Measurements from ENCODE around the gene BAD. TPM values are rescaled to one million over a fixed set of nuclear protein-coding genes. Genes with fewer than 3 reads are reported as not detected.
A peak's percentile ranks its signal among the peaks of the same experiment; 100 is the strongest.
"Not testable (repeated sequence)": the region's sequence is repeated elsewhere in the genome, so short reads cannot be mapped to it uniquely, and the experiment has no call there.

BAD gene
- polyA plus RNA-seq, 1 experiment, result 36.1 TPM

GRCh38 chr11:64317961-64318765 lies 33.7 kb upstream of the BAD start, which contains the start of gene PRDX5:
PRDX5 (plus strand) TSS chr11:64318121; CDS start chr11:64318216, 95 bp downstream.
- H3K27me3 ChIP-seq (ENCODE audit: control insufficient read depth, insufficient read depth, low read length), result no peaks in the 10 kb centered on the region
- CTCF ChIA-PET, result interaction anchor here (0.5 to 2.5 kb wide), 12 partner anchors 13 to 260 kb away, joined by 3 to 38 read pairs (median 4); no protein-coding TSS in a partner anchor

GRCh38 chr11:64317325-64317960 lies 33.0 kb upstream of the BAD start, which contains the start of gene TRMT112:
TRMT112 (minus strand) TSS chr11:64317559; CDS start chr11:64317526, 33 bp downstream.
- TF ChIP-seq CTCF (IDR thresholded peaks at IDR 0.05; ENCODE audit: low read depth, low read length), result no peak; the same call in 1 of the 2 replicates
- H3K27ac ChIP-seq (ENCODE audit: low read depth, low read length), result peak within 1 kb of the TSS; percentile 96
- H3K27me3 ChIP-seq (ENCODE audit: control insufficient read depth, insufficient read depth, low read length), result no peaks in the 10 kb centered on the region
- DNase-seq (ENCODE audit: low read depth, low spot score), result peak; percentile 92
- H3K9me3 ChIP-seq (ENCODE audit: control insufficient read depth, insufficient read depth, low read length), result no peaks in the 10 kb centered on the region; the same call in 1 of the 2 replicates
- CTCF ChIA-PET, result interaction anchor here (0.5 to 2.5 kb wide), 11 partner anchors 13 to 261 kb away, joined by 3 to 38 read pairs (median 4); no protein-coding TSS in a partner anchor
- POLR2A ChIA-PET, result interaction anchor here (0.6 to 1.9 kb wide), 16 partner anchors 9 to 136 kb away, joined by 3 to 10 read pairs (median 4); partner anchors contain the start of genes ESRRA and STIP1
- peak within 1 kb of the TSS; percentile 90 for H3K4me3 ChIP-seq (ENCODE audit: low read depth, low read length)

More at GRCh38 chr11:64317961-64318765, 33.7 kb upstream of the BAD start, which contains the start of gene PRDX5:
- Histone ChIP-seq H3K27ac (ENCODE audit: low read depth, low read length) (peak within 1 kb of the TSS; percentile 96), H3K9me3 (ENCODE audit: control insufficient read depth, insufficient read depth, low read length) (no peaks in the 10 kb centered on the region; the same call in 1 of the 2 replicates), H3K4me3 (ENCODE audit: low read depth, low read length) (peak within 1 kb of the TSS; percentile 90)
- TF ChIP-seq CTCF (IDR thresholded peaks at IDR 0.05; ENCODE audit: low read depth, low read length), result peak; percentile 12; the same call in 1 of the 2 replicates
- POLR2A ChIA-PET, result interaction anchor here (0.7 to 1.9 kb wide), 16 partner anchors 9 to 1319 kb away, joined by 3 to 10 read pairs (median 4); partner anchors contain the start of genes ESRRA and STIP1
- DNase-seq (ENCODE audit: low read depth, low spot score), result peak; percentile 85

- no peak for TF ChIP-seq CTCF (IDR thresholded peaks at IDR 0.05; ENCODE audit: low read depth, low read length)
- Histone ChIP-seq H3K27me3 (ENCODE audit: control insufficient read depth, insufficient read depth, low read length) (no peaks in the 10 kb centered on the region), H3K4me3 (ENCODE audit: low read depth, low read length) (peak overlapping the region; percentile 90), H3K27ac (ENCODE audit: low read depth, low read length) (peak overlapping the region; percentile 96), H3K9me3 (ENCODE audit: control insufficient read depth, insufficient read depth, low read length) (no peaks in the 10 kb centered on the region; the same call in 1 of the 2 replicates)
- DNase-seq (ENCODE audit: low read depth, low spot score), result no peak
- ChIA-PET CTCF (interaction anchor here (1.2 to 2.5 kb wide), 7 partner anchors 12 to 133 kb away, joined by 4 to 38 read pairs (median 7); no protein-coding TSS in a partner anchor), POLR2A (interaction anchor here (0.6 to 1.9 kb wide), 11 partner anchors 8 to 135 kb away, joined by 3 to 10 read pairs (median 4); partner anchors contain the start of gene ESRRA)
These were observed 32.3 kb upstream of the BAD start for GRCh38 chr11:64316672-64317324.

- H3K27ac ChIP-seq (ENCODE audit: low read depth, low read length); H3K9me3 ChIP-seq (ENCODE audit: control insufficient read depth, insufficient read depth, low read length); H3K4me3 ChIP-seq (ENCODE audit: low read depth, low read length); POLR2A ChIA-PET; H3K27me3 ChIP-seq (ENCODE audit: control insufficient read depth, insufficient read depth, low read length); DNase-seq (ENCODE audit: low read depth, low spot score): not testable (repeated sequence)
- CTCF ChIA-PET, result interaction anchor here (2.5 kb wide), 1 partner anchor 16 kb away, joined by 23 read pairs; no protein-coding TSS in a partner anchor
These were observed 31.4 kb upstream of the BAD start for GRCh38 chr11:64315667-64316526.

All from AG04450 (cell line).